Measurements from ENCODE around the gene CMPK1. TPM values are rescaled to one million over a fixed set of nuclear protein-coding genes. Genes with fewer than 3 reads are reported as not detected.

Gene CMPK1
- total and polyA plus RNA-seq, 2 of the 8 experiments (the other 6 are each of a cell fraction or from before 2014, with no cell fraction given) = 6.0 to 36.9 TPM

DNA sequence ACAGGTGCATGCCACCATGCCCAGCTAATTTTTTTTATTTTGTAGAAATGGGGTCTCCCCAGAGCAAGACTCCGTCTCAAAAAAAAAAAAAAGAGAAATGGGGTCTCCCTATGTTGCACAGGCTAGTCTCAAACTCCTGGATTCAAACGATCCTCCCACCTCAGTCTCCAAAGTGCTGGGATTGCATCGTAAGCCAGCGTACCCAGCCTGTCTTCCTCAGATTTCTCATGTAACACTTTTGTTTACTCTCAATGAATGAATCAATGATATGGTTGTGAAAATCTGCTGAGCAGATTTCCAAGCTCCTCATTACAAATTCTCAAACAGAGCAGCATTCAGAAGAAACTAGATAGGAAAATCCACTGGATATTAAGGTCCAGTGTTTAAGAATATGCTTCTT lies 6.6 kb downstream of the CMPK1 start:
- Histone ChIP-seq H3K23ac (ENCODE audit: insufficient read length) (no peak overlapping the region), H4K8ac (ENCODE audit: extremely low read depth, insufficient read depth, low read length) (no peak overlapping the region), H2BK5ac (ENCODE audit: low read depth, low read length) (no peak overlapping the region), H3K9me3 (ENCODE audit: insufficient read depth in 2 of 2, low read depth in 1 of 2, low read length in 1 of 2) (no peaks in the 10 kb centered on the region), H3K18ac (ENCODE audit: extremely low read depth, low read length) (no peak overlapping the region), H3K36me3 (ENCODE audit: control insufficient read depth in 2 of 4, insufficient read depth in 4 of 4, low read length in 3 of 4) (no peaks in the 10 kb centered on the region), H2BK15ac (ENCODE audit: low read length) (no peak overlapping the region), H2BK12ac (ENCODE audit: low read depth, low read length) (no peak overlapping the region), H3K4me2 (ENCODE audit: insufficient read depth in 1 of 2, low read depth in 2 of 2, low read length in 2 of 2) (no peak overlapping the region), H3K4me1 (replicated peaks in 1 of 4; ENCODE audit: control insufficient read depth in 3 of 4, insufficient read depth in 4 of 4, low read length in 3 of 4) (no peaks in the 10 kb centered on the region; a peak in 1 of 7 replicates), H3K14ac (ENCODE audit: insufficient read length) (no peak overlapping the region), H3K4ac (replicated peaks; ENCODE audit: insufficient read length, low read depth, low read length) (no peak overlapping the region), H2BK20ac (ENCODE audit: low read length) (no peak overlapping the region), H2BK120ac (replicated peaks; ENCODE audit: low read depth, low read length) (no peak overlapping the region), H3K79me1 (ENCODE audit: low read depth, low read length) (no peaks in the 10 kb centered on the region; the same call in 1 of the 2 replicates), H4K91ac (replicated peaks; ENCODE audit: insufficient read length, low read length) (no peak overlapping the region), H4K5ac (ENCODE audit: insufficient read length, low read depth, low read length) (no peak overlapping the region), H3K27me3 (replicated peaks in 1 of 4; ENCODE audit: control insufficient read depth in 3 of 4, extremely low read depth in 1 of 4, insufficient read depth in 3 of 4, low read length in 3 of 4) (no peaks in the 10 kb centered on the region), H3K4me3 (ENCODE audit: extremely low read depth in 1 of 4, insufficient read depth in 2 of 4, low read depth in 3 of 4, low read length in 4 of 4) (no peak overlapping the region), H3K23me2 (ENCODE audit: low read depth, low read length) (no peaks in the 10 kb centered on the region), H2AK5ac (ENCODE audit: low read depth, low read length) (no peak overlapping the region), H3K79me2 (ENCODE audit: control insufficient read depth in 1 of 2, insufficient read depth in 2 of 2, low read length in 2 of 2) (peaks cover 0 to 14% of the 10 kb centered on the region in 2 experiments; a peak in 2 of 4 replicates), H3K27ac (ENCODE audit: low read depth, low read length) (no peak overlapping the region), H3K9ac (replicated peaks in 1 of 4; ENCODE audit: extremely low read depth in 1 of 4, low read depth in 3 of 4, low read length in 3 of 4) (no peak overlapping the region), H2AFZ (ENCODE audit: low read length) (no peak overlapping the region), H3K56ac (replicated peaks; ENCODE audit: insufficient read length, low read depth, low read length) (no peak overlapping the region), H4K20me1 (replicated peaks in 1 of 2; ENCODE audit: control insufficient read depth in 1 of 2, insufficient read depth in 2 of 2, low read length in 2 of 2) (no peaks in the 10 kb centered on the region)
- WGBS, 2 experiments (ENCODE audit: extremely low coverage in 1 of 2, insufficient coverage in 1 of 2, insufficient read length in 1 of 2, insufficient replicate concordance in 2 of 2, low coverage in 1 of 2, low lambda C conversion rate in 2 of 2, missing lambda C conversion rate in 1 of 2) = 76% methylated on average over 3 of the region's 4 CpGs; no CpG with 5 or more reads in 1 of the 2 experiments
- CTCF ChIA-PET (ENCODE audit: partially characterized antibody) = interaction anchor here (0.6 to 2.1 kb wide), 5 partner anchors 8 to 421 kb away, joined by 3 to 6 read pairs (median 4); no protein-coding TSS in a partner anchor
- FAIRE-seq (no peak), DNase-seq (ENCODE audit: low read depth in 1 of 2, low spot score in 2 of 2) (no peak)
- POLR2A ChIA-PET (ENCODE audit: partially characterized antibody) = interaction anchor here (0.7 kb wide), 2 partner anchors 13 to 49 kb away, joined by 3 to 4 read pairs; no protein-coding TSS in a partner anchor
- TF ChIP-seq SP1 (IDR thresholded peaks at IDR 0.05; ENCODE audit: low read depth, low read length) (no peak), YY1 (IDR thresholded peaks at IDR 0.05; ENCODE audit: low read depth, low read length) (no peak), POLR2A (IDR thresholded peaks at IDR 0.05; ENCODE audit: control extremely low read depth in 1 of 2, low read depth in 2 of 2, low read length in 2 of 2) (no peak), ZNF274 (IDR thresholded peaks at IDR 0.05; ENCODE audit: borderline replicate concordance, extremely low read depth, low read length) (no peak), RBBP5 (IDR thresholded peaks at IDR 0.05; ENCODE audit: borderline replicate concordance, low read depth, low read length) (no peak), POU5F1 (IDR thresholded peaks at IDR 0.05; ENCODE audit: low read depth, low read length) (no peak), KDM5A (IDR thresholded peaks at IDR 0.05; ENCODE audit: low read length) (no peak)
- TF ChIP-seq, protein P1, sequence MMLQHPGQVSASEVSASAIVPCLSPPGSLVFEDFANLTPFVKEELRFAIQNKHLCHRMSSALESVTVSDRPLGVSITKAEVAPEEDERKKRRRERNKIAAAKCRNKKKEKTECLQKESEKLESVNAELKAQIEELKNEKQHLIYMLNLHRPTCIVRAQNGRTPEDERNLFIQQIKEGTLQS (IDR thresholded peaks at IDR 0.05; ENCODE audit: insufficient read depth, low read depth, low read length) = no peak
